Activated T-cell treated with anti-CD3 and anti-CD28 coated beads, Interleukin-2, amount 50 U/mL, for 72 hours (primary cell): ENCODE results near the gene FAM227A. TPM values are rescaled to one million over a fixed set of nuclear protein-coding genes. Genes with fewer than 3 reads are reported as not detected.
A peak's percentile ranks its signal among the peaks of the same experiment; 100 is the strongest.
"Not testable (repeated sequence)": the region's sequence is repeated elsewhere in the genome, so short reads cannot be mapped to it uniquely, and the experiment has no call there.

ENCODE experiments used
- ATAC-seq, 2 donors: fragments of 150-1000 bp; cut with Tn5 transposase; replicated peaks in 1 of 2; 2 replicates each; pipeline ENCODE4 v1.10.0; 2021; ENCODE audit warnings: moderate library complexity in 2 of 2, mild to moderate bottlenecking in 1 of 2
- DNase-seq, 2 donors: peaks; one replicate each; pipeline ENCODE4 v3.0.0; 2021 to 2022; ENCODE audit warnings: mixed read lengths in 1 of 2
- H3K27ac Mint-ChIP-seq: one replicate; pipeline ENCODE4 v1.8.0; 2022; ENCODE audit warnings: mild to moderate bottlenecking, moderate library complexity, mixed read lengths
- H3K27me3 Mint-ChIP-seq: one replicate; pipeline ENCODE4 v1.8.0; 2022; ENCODE audit warnings: low read depth, mixed read lengths
- H3K36me3 Mint-ChIP-seq, 2 donors: one replicate each; pipeline ENCODE4 v1.8.0; 2022; ENCODE audit warnings: mixed read lengths in 2 of 2, mild to moderate bottlenecking in 1 of 2; ENCODE audit not compliant: insufficient read depth in 2 of 2
- H3K4me1 Mint-ChIP-seq: one replicate; pipeline ENCODE4 v1.8.0; 2022; ENCODE audit warnings: low read depth, mixed read lengths
- H3K4me3 Mint-ChIP-seq, 2 donors: one replicate each; pipeline ENCODE4 v1.8.0; 2022; ENCODE audit warnings: mild to moderate bottlenecking in 2 of 2, mixed read lengths in 2 of 2, moderate library complexity in 2 of 2
- H3K9me3 Mint-ChIP-seq, 2 donors: one replicate each; pipeline ENCODE4 v1.8.0; 2022; ENCODE audit warnings: mixed read lengths in 2 of 2
- total RNA-seq, 2 donors: library from RNA; stranded (reverse); gene quantifications; one replicate each; pipeline ENCODE4 v1.2.3, GENCODE V29; 2022

FAM227A gene
- total RNA-seq, 2 donors from 2014 or later, result 0.28 to 0.34 TPM

DNA sequence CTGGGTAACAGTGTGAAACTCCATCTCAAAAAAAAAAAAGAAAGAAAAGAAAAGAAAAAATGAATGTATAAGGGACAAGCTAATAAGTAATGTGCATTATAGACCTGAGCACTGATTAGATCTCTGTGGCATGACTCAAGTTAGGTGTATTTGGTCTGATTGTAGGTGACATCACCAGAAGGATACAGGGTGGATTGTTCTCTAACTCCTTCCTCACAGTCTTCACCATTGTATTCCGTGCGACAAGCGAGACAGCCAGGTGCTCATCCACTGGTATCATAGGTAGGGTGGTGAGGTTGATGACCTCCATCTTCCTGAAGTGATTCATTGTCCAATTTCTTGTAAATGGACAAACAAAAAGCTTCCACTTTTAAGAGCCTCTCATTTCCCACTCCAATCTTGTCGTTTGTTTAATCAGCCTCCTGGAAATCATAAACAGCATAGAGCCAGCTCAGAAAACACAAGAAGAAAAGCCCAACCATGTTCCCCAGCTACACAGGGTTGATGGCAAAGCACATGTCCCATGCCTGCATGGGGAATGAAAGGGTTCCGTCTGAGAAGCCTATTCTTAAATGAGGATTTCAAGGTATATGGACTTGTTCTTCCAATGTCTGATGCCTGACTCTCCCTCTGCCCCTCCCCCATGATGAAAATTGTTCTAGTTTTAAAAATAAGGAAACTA, 6.2 kb downstream of the FAM227A start:
- DNase-seq, result no peak
- H3K9me3 Mint-ChIP-seq, result no peaks in the 10 kb centered on the region
- no peaks in the 10 kb centered on the region for H3K4me1 Mint-ChIP-seq
- no peak for ATAC-seq
- no peak overlapping the region for H3K4me3 Mint-ChIP-seq
- H3K27ac Mint-ChIP-seq, result no peak overlapping the region
- no peaks in the 10 kb centered on the region for H3K27me3 Mint-ChIP-seq
- no peaks in the 10 kb centered on the region for H3K36me3 Mint-ChIP-seq

DNA sequence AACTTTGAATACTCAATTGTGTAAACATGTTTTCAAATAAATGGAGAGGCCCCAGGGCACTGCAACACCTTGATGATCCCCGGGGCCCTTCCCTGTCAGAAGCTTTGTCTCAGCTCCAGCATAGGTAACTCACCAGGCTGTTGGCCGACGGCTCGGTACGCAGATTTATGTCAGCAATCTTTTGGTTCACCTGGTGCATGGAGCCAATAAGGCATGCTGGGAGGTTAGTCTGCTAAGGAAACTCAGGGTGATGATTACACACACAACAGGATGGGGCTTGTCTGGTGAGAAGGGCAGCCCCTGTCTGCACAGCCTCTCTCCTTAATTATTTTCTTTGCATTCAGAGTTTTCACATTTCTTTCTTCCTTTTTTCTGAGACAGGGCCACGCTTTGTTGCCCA, 10.8 kb downstream of the FAM227A start:
- no peaks in the 10 kb centered on the region for H3K9me3 Mint-ChIP-seq
- ATAC-seq (no peak), DNase-seq (no peak)
- H3K36me3 Mint-ChIP-seq, result no peaks in the 10 kb centered on the region
- H3K27ac Mint-ChIP-seq, result no peak overlapping the region
- no peaks in the 10 kb centered on the region for H3K27me3 Mint-ChIP-seq
- H3K4me1 Mint-ChIP-seq, result no peaks in the 10 kb centered on the region
- no peak overlapping the region for H3K4me3 Mint-ChIP-seq

DNA sequence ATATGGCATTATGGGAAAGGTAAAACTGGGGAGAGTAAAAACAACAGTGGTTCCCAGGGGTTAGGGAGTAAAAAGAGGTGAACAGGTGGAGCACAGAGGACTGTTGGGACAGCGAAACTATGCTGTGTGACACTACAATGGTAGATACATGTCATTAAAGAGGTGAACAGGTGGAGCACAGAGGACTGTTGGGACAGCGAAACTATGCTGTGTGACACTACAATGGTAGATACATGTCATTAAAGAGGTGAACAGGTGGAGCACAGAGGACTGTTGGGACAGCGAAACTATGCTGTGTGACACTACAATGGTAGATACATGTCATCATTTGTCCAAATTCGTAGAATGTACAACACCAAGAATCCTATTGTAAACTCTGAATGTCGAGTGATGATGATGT, 11.9 kb downstream of the FAM227A start:
- not testable (repeated sequence) for H3K4me1 Mint-ChIP-seq, ATAC-seq, H3K36me3 Mint-ChIP-seq, H3K4me3 Mint-ChIP-seq, DNase-seq, H3K9me3 Mint-ChIP-seq, H3K27me3 Mint-ChIP-seq, H3K27ac Mint-ChIP-seq

DNA sequence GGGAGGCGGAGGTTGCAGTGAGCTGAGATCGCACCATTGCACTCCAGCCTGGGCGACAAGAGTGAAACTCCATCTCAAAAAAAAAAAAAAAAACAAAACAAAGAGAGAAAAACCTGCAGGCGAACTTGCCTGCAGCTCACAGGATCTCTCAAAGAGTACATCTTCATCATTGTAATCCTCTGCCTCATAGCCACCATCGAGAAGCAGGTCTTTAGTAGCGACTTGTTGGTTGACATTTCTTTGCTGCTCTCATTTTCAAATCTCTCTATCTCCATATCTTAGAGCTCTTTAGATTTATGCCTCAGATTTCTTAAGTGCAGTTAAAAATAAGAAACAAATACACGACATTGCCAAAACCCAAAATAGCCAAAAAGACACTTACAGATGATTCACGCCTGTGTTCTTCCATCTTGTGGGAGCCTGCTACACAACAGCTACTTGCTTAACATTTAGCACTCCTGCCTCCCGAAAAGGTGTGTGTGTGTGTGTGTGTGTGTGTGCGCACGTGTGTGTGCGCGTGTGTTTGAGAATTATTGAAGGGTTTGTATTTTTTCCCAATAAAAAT, 14.6 kb downstream of the FAM227A start:
- Mint-ChIP-seq H3K27ac (no peak overlapping the region), H3K4me1 (no peaks in the 10 kb centered on the region), H3K4me3 (no peak overlapping the region), H3K27me3 (no peaks in the 10 kb centered on the region), H3K9me3 (no peaks in the 10 kb centered on the region), H3K36me3 (no peaks in the 10 kb centered on the region)
- ATAC-seq (no peak), DNase-seq (no peak)

DNA sequence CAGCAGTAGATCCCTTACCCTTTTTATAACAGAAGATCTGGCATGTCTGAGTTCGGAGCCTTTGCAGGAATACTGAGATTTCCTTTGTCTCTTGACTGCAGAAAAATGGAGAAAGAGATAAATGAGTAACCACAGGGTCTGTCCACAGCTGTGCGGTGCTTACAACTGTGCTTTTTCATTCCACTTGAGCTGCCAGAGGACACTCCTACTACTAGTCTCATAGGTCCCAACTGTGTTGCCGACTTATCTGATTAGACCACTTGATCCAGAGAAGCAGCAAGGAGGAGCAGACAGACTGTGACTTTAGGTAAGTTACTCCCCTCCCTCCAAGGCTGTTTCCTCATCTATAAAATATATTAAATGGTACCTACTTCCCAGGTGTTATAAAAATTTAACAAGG, 17.5 kb downstream of the FAM227A start:
- Mint-ChIP-seq H3K4me1 (no peaks in the 10 kb centered on the region), H3K36me3 (no peaks in the 10 kb centered on the region), H3K9me3 (no peaks in the 10 kb centered on the region), H3K27ac (no peak overlapping the region), H3K27me3 (no peaks in the 10 kb centered on the region), H3K4me3 (no peak overlapping the region)
- DNase-seq (no peak), ATAC-seq (no peak)

DNA sequence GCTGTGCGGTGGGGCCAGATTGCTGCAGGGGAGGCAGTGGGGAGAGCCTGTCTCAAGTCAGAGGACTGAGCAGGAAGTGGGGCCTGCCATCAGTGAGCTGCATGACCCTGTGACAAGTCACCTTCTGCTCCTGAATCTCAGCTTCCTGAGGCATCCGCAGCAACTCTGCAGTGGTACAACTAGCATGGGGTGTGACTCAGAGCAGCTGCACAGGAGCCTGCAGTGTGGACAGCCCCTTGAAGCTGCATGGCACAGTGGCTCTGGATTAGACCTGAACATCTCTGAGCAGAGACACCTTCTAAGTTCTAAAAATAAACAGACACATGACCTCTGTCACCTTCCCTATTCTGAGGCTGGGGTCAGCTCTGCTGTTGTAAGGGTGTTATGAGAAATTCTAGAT, 18.0 kb downstream of the FAM227A start:
- Mint-ChIP-seq H3K9me3 (no peaks in the 10 kb centered on the region), H3K4me3 (no peak overlapping the region), H3K36me3 (no peaks in the 10 kb centered on the region), H3K4me1 (no peaks in the 10 kb centered on the region), H3K27me3 (no peaks in the 10 kb centered on the region), H3K27ac (no peak overlapping the region)
- DNase-seq (no peak), ATAC-seq (no peak)

DNA sequence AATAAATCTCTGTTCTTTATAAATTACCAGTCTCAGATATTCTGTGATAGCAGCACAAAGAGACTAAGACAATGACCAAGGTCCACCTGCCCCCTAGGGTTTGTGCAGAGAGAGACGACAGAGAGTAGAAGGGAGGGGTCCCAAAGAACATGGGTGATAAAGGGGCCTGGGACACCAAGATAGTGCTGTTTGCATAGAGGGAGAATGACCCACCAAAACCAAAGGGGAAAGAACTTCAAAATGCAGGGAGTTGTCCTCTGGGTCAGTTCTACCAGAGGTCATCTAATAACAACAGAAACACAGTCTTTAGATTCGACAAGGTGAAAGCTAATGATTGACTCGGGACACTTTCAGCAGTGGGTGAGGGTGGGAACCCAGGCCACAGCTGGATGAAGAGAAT, 23.7 kb downstream of the FAM227A start:
- Mint-ChIP-seq H3K4me3 (no peak overlapping the region), H3K27ac (no peak overlapping the region), H3K27me3 (peaks cover 5% of the 10 kb centered on the region), H3K9me3 (no peaks in the 10 kb centered on the region), H3K4me1 (peaks cover 15% of the 10 kb centered on the region), H3K36me3 (no peaks in the 10 kb centered on the region)
- DNase-seq, result no peak
- ATAC-seq, result no peak

DNA sequence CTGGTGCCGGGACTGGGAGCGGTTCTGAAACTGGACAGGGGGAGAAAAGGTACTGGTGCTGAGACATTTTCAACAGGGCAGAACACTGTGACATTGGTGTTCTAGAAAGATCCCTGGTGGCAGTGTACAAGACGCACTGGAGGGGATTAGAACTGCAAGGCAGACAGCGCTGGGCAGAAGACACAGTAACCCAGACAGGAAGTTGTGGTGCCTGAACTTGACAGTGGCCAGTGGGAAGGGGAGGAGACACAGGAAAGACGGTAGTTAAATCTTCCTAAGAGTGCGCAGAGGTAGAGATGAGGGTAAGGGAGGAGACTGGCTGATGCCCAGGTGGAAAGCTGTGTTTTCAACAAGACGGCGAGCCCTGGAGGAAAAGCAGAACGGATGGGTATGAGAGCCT, 24.5 kb downstream of the FAM227A start:
- no peaks in the 10 kb centered on the region for H3K9me3 Mint-ChIP-seq
- DNase-seq, result peak in 1 of 2 donors; percentile 2
- H3K27ac Mint-ChIP-seq, result no peak overlapping the region
- H3K27me3 Mint-ChIP-seq, result peaks cover 5% of the 10 kb centered on the region
- H3K36me3 Mint-ChIP-seq, result no peaks in the 10 kb centered on the region
- H3K4me3 Mint-ChIP-seq, result peak overlapping the region; percentile 1 to 23
- H3K4me1 Mint-ChIP-seq, result peaks cover 15% of the 10 kb centered on the region
- peak; percentile 43 to 46 for ATAC-seq

DNA sequence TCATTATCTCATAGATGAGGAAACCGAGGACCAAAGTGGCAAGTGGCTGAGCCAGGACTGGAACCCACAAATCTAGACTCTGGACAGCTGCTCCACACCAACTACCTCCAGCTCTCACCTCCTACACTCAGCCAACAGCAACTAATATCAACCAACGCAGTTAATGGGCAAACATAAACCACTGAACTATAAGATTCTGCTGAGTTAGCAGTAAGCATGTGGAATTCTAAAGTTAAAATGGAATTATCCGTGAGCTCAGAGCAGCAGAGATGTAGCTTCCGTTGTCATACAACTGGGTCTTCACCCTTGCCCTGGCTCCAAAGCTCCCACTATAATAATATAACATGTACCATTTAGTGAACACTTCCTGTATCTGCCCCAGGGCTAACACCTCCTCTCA, 27.1 kb downstream of the FAM227A start:
- DNase-seq, result no peak
- H3K4me1 Mint-ChIP-seq, result peaks cover 15% of the 10 kb centered on the region
- no peak overlapping the region for H3K4me3 Mint-ChIP-seq
- peaks cover 5% of the 10 kb centered on the region for H3K27me3 Mint-ChIP-seq
- no peak for ATAC-seq
- no peaks in the 10 kb centered on the region for H3K36me3 Mint-ChIP-seq
- no peaks in the 10 kb centered on the region for H3K9me3 Mint-ChIP-seq
- H3K27ac Mint-ChIP-seq, result no peak overlapping the region

DNA sequence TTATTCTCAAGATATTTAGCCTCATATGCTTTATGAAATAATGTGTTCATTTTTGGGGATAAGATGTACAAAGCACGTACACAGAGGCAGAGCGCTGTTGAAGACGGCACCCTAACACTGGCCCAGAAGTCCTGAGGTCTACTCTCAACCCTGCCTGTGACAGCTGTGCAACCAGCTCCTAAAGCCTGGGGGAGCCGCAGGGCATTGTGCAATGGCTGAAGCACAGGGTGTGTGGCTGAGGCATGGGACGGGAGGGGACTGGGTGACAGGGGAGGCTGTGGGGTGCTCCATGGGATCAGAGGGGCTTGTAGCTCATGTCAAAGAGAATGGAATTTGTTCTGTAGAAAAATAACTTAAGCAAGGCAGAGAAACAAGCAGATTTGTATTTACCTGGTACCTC, 27.7 kb downstream of the FAM227A start:
- Mint-ChIP-seq H3K27ac (no peak overlapping the region), H3K4me1 (peaks cover 15% of the 10 kb centered on the region), H3K9me3 (no peaks in the 10 kb centered on the region), H3K36me3 (no peaks in the 10 kb centered on the region), H3K27me3 (peaks cover 5% of the 10 kb centered on the region), H3K4me3 (no peak overlapping the region)
- ATAC-seq (no peak), DNase-seq (no peak)

DNA sequence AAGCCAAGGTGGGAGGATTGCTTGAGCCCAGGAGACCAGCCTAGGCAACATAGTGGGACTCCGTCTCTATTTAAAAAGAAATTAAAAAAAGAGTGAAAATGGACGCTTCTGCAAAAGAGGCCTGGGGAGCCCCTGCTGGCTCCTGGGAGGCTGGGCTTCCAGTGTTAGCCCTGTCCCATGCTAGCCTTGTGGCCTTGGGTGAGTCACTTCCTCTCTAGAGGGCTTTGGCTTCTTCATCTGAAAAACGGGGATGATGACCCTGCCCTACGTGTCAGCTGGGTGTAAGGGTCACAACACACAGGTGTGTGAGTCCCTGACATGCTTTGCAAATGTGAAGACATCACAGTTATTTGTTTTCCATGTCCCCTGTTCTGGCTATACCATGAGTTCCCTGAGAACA, 32.8 kb downstream of the FAM227A start:
- H3K9me3 Mint-ChIP-seq, result no peaks in the 10 kb centered on the region
- H3K27ac Mint-ChIP-seq, result no peak overlapping the region
- DNase-seq (no peak), ATAC-seq (no peak)
- H3K4me1 Mint-ChIP-seq, result no peaks in the 10 kb centered on the region
- H3K4me3 Mint-ChIP-seq, result no peak overlapping the region
- no peaks in the 10 kb centered on the region for H3K27me3 Mint-ChIP-seq
- H3K36me3 Mint-ChIP-seq, result peaks cover 0 to 3% of the 10 kb centered on the region in 2 donors

DNA sequence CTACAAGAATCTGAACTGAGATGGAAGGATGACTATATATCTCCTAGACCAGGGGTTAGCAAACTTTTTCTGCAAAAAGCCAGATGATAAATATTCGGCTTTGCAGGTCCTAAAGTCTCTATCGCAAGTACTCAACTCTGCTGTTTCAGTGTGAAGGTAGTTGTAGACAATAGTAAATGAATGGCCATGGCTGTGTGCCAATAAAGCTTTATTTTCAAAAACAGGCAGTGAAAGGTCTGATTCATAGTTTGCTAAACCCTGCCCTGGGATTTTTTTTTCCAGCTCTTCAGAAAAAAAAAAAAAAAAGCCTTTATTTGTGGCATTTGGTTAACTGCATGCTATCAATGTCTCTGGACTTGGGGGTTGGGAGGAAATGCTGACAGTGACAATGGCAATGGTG, 37.5 kb downstream of the FAM227A start:
- DNase-seq, result no peak
- H3K27ac Mint-ChIP-seq, result no peak overlapping the region
- H3K36me3 Mint-ChIP-seq, result peaks cover 0 to 3% of the 10 kb centered on the region in 2 donors
- H3K4me1 Mint-ChIP-seq, result peaks cover 2% of the 10 kb centered on the region
- no peak for ATAC-seq
- H3K9me3 Mint-ChIP-seq, result no peaks in the 10 kb centered on the region
- no peak overlapping the region for H3K4me3 Mint-ChIP-seq
- no peaks in the 10 kb centered on the region for H3K27me3 Mint-ChIP-seq

DNA sequence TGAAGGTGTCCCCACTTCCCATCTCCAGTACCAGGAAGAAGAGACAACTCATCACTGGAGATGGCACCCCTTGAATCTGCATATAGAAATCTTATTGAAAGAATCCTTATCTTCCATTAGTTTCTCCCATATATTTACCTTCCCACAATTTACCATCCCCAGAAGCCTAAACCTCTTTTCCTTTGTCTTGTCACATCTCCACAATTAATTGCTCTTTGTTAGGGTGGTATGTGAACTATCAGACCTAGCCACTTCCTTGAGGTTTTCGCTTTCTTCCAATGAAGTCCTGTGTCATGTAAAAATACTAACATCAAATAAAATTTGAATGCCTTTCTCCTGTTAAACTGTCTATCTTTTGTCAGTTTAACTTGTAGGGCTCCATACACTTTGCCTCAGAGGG, 37.9 kb downstream of the FAM227A start:
- H3K4me1 Mint-ChIP-seq, result peaks cover 6% of the 10 kb centered on the region
- no peak overlapping the region for H3K4me3 Mint-ChIP-seq
- H3K27me3 Mint-ChIP-seq, result no peaks in the 10 kb centered on the region
- no peaks in the 10 kb centered on the region for H3K9me3 Mint-ChIP-seq
- ATAC-seq, result no peak
- DNase-seq, result no peak
- peaks cover 0 to 3% of the 10 kb centered on the region in 2 donors for H3K36me3 Mint-ChIP-seq
- no peak overlapping the region for H3K27ac Mint-ChIP-seq

DNA sequence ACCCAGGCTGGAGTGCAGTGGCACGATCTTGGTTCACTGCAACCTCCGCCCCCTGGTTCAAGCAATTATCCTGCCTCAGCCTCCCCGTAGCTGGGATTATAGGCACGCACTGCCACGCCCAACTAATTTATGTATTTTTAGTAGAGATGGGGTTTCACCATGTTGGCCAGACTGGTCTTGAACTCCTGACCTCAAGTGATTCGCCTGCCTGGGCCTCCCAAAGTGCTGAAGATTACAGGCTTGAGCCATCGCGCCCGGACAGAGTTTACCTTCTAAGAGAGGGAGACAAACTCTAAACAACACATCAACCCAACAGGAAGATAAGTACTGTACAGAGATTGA, 41.2 kb downstream of the FAM227A start:
- ATAC-seq, H3K36me3 Mint-ChIP-seq, H3K27ac Mint-ChIP-seq: not testable (repeated sequence)

More for the DNA sequence above, 41.2 kb downstream of the FAM227A start:
- DNase-seq, H3K4me3 Mint-ChIP-seq, H3K9me3 Mint-ChIP-seq, H3K27me3 Mint-ChIP-seq, H3K4me1 Mint-ChIP-seq: not testable (repeated sequence)
